ENCODE measurements around the gene ARHGAP22. TPM values are rescaled to one million over a fixed set of nuclear protein-coding genes. Genes with fewer than 3 reads are reported as not detected.
A peak's percentile ranks its signal among the peaks of the same experiment; 100 is the strongest.

The ARHGAP22 gene
- total RNA-seq, 1 donor, result 22.9 TPM

DNA sequence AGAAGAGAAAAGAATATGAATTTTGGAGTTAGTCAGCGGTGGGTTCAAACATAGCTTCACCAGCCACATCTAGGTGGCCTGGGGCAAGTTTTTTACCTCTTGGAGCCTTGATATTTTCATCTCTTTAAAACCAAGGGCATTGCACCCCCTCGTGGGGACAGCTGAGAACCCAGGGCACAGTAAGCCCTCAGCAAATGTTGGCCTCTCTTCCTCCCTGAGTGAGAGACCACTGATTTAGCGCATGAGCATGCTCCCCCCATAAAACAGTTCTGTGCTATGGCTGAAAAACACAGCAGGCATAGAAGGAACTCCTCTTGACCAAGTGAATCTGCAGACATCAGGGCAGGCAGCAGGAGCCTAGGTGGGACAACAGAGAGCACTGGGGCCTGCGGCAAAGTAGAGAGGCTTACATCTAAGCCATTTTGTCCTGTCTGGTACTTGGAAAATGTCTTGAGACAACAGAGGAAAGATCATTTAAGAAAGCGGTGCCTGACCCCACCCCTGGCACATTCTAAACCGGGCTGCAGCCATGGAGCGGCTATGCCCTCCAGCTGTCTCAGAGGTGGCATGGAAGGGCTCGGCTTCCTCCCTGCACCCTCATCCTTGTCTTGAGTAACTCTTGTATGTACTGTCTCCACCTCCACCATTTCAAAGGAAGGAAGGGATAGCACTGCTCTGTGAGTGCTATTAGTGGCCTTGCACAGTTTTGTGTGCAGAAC lies 94.7 kb downstream of the ARHGAP22 start:
- peak; percentile 20 for DNase-seq (ENCODE audit: low read depth)
- TF ChIP-seq, protein P1, sequence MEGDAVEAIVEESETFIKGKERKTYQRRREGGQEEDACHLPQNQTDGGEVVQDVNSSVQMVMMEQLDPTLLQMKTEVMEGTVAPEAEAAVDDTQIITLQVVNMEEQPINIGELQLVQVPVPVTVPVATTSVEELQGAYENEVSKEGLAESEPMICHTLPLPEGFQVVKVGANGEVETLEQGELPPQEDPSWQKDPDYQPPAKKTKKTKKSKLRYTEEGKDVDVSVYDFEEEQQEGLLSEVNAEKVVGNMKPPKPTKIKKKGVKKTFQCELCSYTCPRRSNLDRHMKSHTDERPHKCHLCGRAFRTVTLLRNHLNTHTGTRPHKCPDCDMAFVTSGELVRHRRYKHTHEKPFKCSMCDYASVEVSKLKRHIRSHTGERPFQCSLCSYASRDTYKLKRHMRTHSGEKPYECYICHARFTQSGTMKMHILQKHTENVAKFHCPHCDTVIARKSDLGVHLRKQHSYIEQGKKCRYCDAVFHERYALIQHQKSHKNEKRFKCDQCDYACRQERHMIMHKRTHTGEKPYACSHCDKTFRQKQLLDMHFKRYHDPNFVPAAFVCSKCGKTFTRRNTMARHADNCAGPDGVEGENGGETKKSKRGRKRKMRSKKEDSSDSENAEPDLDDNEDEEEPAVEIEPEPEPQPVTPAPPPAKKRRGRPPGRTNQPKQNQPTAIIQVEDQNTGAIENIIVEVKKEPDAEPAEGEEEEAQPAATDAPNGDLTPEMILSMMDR (IDR thresholded peaks at IDR 0.05; ENCODE audit: insufficient read depth, low read depth, low read length), result peak; percentile 49

DNA sequence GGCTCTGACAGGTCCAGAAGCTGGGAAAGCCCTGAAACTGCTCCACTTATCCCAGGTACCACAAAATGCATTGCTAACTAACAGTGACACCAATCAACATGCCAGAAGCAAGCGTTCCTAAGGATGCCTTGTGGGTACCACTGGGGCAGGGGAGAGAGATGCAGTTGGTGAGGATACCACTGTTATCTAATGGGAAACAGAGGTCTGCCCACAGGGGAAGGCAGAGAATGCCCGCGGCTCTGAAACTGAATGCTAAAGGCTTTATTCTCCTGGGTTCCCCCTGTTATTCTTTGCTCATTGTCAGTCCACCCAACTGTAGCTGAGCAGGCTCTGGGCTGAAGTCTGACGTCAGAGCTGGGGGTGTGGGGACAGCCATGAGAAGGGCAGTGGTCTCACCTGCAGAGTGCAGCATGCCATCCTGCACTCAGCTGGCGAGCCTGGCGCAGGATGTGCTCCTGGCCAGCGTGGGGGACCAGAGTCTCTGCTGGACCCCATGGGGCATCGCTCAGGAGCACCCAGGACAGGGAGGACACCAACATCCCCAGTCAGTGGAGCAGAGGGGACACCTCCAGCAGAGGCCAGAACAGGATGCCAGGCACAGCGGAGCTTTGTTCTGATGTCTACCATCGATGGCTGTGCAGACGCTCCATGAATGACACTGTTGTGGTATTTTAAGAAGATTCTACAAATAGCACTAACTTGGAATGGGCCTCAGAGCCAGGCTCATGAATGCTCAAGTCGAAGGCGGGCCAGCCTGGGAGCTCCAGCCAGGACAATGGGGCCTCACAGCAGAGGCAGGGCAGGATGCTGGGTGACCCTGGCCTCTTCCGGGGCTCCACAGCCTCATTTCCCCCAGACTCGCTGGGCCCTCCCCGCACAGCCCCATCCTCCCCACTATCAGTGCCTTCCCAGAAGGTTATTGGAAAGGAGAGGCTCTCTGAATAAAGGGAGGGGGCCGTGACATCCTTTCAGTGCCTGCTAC lies 95.8 kb downstream of the ARHGAP22 start:
- H3K4me3 ChIP-seq (ENCODE audit: low read depth, low read length), result no peak overlapping the region
- TF ChIP-seq, protein P1 (IDR thresholded peaks at IDR 0.05; ENCODE audit: insufficient read depth, low read depth, low read length), result no peak
- DNase-seq (ENCODE audit: low read depth), result no peak

More for the DNA sequence above, 94.7 kb downstream of the ARHGAP22 start:
- H3K4me3 ChIP-seq (ENCODE audit: low read depth, low read length), result no peak overlapping the region

DNA sequence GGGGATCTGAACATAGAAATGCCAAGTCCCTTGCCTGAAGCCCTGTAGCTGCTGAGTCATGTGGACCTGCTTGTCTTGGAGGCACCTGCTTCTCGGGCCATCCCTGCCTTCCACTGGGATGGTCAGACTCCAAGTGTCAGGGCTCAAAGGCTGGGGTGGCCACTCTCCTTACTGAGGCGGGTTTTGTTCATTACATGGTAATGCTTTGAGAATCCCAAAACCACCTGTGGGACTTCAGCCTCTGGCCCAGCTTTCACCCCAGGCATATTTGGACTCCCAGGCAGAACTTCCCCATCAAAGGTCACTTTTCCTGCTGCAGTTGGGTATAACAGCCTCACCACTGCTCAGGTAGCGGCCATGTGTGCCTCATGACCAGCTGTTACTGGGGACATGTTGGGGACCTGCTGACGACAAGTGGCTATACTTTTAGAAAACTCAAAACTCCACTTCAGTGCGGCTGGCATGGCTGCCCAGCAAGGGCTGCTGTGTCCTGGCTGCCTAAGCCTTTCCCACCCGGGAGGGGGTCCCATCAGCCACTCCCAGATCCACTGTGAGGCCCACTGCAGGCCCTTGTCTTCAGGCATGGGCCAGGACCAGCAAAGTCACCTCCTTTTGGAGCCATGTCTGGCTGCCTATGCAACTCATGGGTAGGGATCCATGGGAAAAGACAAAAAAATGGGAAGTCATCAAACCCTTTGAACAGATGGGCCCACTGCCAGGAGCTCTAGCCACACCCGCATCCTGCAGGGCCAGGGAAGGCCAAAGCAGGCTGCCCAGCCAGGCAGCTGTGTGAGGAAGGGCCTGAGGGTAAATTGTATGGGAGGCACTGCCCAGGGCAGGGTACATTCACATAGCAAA lies 96.7 kb downstream of the ARHGAP22 start:
- DNase-seq (ENCODE audit: low read depth), result no peak
- H3K4me3 ChIP-seq (ENCODE audit: low read depth, low read length), result no peak overlapping the region
- TF ChIP-seq, protein P1 (IDR thresholded peaks at IDR 0.05; ENCODE audit: insufficient read depth, low read depth, low read length), result no peak

DNA sequence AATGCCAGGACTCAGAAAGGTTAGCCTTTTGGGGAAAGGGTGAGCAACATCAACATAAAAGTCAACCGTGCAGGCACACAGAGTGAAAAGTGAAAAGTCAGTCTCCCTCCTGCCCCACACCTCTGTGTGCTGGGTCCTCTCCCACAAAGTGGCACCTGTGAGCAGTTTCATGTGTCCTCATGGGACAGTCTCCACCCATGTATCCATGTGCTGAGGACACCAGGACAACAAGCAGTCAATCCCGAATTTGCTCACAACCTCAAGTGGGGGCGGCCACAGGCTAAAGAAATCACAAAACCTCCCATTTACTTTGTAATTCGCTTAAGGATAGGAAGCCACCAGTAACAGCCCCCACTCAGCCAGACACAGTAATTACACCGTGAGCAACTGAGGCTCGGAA lies 97.4 kb downstream of the ARHGAP22 start:
- no peak for DNase-seq (ENCODE audit: low read depth)
- H3K4me3 ChIP-seq (ENCODE audit: low read depth, low read length), result no peak overlapping the region
- TF ChIP-seq, protein P1 (IDR thresholded peaks at IDR 0.05; ENCODE audit: insufficient read depth, low read depth, low read length), result no peak

DNA sequence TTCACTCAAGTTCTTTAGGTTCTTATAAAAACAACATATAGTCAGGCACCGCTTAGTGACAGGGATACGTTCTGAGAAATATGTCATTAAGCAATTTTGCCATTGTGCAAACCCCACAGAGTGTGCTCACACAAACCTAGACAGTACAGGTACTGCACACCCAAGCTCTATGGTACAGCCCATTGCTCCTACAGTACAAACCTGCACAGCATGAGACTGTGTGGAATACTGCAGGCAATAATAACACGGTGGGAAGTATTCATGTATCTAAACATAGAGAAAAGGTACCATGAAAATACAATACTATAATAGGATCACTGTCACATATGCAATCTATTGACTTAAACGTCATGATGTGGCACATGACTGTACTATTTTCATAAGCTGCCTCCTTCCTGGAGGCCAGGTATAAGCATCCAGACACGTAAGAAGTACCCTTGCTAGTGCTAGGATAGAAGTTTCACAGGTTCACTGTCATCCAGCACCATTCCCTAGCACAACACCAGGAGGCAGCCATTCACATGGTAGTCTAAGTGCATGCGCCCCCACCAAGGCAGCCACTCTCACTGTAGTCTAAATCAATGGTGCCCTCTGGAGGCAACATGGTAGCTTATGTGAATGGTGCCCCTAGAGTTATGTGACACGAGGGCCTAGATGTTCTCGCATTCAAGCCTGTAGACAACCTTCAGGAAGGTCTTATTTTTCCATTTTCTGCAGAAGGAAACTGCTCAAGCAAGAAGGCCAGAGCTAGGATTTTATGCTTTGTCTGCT lies 98.5 kb downstream of the ARHGAP22 start:
- no peak overlapping the region for H3K4me3 ChIP-seq (ENCODE audit: low read depth, low read length)
- TF ChIP-seq, protein P1 (IDR thresholded peaks at IDR 0.05; ENCODE audit: insufficient read depth, low read depth, low read length), result peak; percentile 54
- peak; percentile 59 for DNase-seq (ENCODE audit: low read depth)
